ACC112 (cell line): Measurements from ENCODE around the gene ARFGAP3.

Experiments used
- H2AFZ ChIP-seq: fragments of 200-600 bp; sonication (generic); one replicate; pipeline ENCODE4 v1.6.0; 2017; ENCODE audit warnings: antibody characterized with exemption, low read length; ENCODE audit not compliant: unreplicated experiment
- H3K27ac ChIP-seq: fragments of 200-600 bp; sonication (generic); 2 replicates; pipeline ENCODE4 v1.5.1; 2014; ENCODE audit warnings: low read depth, mild to moderate bottlenecking, antibody characterized with exemption, low read length, moderate library complexity
- H3K27me3 ChIP-seq: fragments of 200-600 bp; sonication (generic); 2 replicates; pipeline ENCODE4 v1.6.1; 2014; ENCODE audit warnings: mild to moderate bottlenecking, antibody characterized with exemption, low read length, moderate library complexity, mixed read lengths; ENCODE audit not compliant: insufficient read depth
- H3K36me3 ChIP-seq: fragments of 200-600 bp; sonication (generic); 2 replicates; pipeline ENCODE4 v1.6.1; 2016; ENCODE audit warnings: mild to moderate bottlenecking, antibody characterized with exemption, low read length, moderate library complexity, mixed read lengths; ENCODE audit not compliant: insufficient read depth
- H3K4me1 ChIP-seq: fragments of 200-600 bp; sonication (generic); one replicate; pipeline ENCODE4 v1.6.1; 2016; ENCODE audit warnings: low read length, mixed read lengths; ENCODE audit not compliant: insufficient read depth, unreplicated experiment, control insufficient read depth
- H3K4me3 ChIP-seq: fragments of 200-600 bp; sonication (generic); 2 replicates; pipeline ENCODE4 v1.5.1; 2014; ENCODE audit warnings: mild to moderate bottlenecking, low read depth, low read length
- H3K79me2 ChIP-seq: fragments of 200-600 bp; sonication (generic); one replicate; pipeline ENCODE4 v1.6.0; 2016; ENCODE audit warnings: low read length; ENCODE audit not compliant: control insufficient read depth, unreplicated experiment, insufficient read depth

Gene ARFGAP3

DNA sequence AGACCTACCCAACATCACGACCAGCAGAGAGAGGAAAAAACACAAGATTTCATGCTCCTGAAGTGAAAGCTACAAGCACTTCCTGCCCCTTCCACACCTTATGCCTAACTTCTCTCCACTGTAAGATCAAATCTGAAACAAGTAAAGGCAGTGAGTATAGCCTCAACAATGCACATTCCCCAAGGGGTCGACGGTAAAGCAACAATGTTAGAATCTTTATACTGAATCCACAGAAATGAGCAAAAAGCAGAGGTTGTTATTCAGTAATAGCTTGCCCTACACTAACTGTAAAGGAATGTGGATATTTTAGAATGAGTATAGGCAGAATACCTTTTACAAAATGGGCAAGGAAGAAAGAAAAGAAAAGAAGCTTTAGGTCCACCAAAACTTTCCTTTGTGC, 15.6 kb downstream of the ARFGAP3 start:
- H3K4me3 ChIP-seq = no peak overlapping the region
- H3K27ac ChIP-seq = peak overlapping the region; percentile 29
- H3K27me3 ChIP-seq = no peaks in the 10 kb centered on the region
- peaks cover 16% of the 10 kb centered on the region for H3K36me3 ChIP-seq
- no peak overlapping the region for H2AFZ ChIP-seq
- H3K4me1 ChIP-seq = peaks cover 14% of the 10 kb centered on the region
- peaks cover 26% of the 10 kb centered on the region for H3K79me2 ChIP-seq

DNA sequence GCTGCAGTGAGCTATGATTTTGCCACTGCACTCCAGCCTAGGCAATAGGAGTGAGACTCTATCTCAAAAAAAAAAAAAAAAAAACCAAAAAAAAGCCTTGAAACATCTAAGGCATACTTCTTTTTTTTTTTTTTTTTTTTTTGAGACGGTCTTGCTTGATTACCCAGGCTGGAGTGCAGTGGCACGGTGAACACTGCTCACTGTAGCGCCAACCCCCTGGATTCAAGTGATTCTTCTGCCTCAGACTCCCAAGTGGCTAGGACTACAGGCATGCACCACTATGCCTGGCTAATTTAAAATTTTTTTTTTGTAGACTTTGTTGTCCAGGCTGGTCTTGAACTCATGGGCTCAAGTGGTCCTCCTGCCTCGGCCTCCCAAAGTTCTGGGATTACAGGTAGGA, 19.5 kb downstream of the ARFGAP3 start:
- no peak overlapping the region for H3K4me3 ChIP-seq
- H3K79me2 ChIP-seq = peaks cover 8% of the 10 kb centered on the region
- H3K27ac ChIP-seq = no peak overlapping the region
- H3K4me1 ChIP-seq = no peaks in the 10 kb centered on the region
- no peak overlapping the region for H2AFZ ChIP-seq
- H3K27me3 ChIP-seq = no peaks in the 10 kb centered on the region
- H3K36me3 ChIP-seq = peaks cover 8% of the 10 kb centered on the region; the same call in 1 of the 2 replicates

DNA sequence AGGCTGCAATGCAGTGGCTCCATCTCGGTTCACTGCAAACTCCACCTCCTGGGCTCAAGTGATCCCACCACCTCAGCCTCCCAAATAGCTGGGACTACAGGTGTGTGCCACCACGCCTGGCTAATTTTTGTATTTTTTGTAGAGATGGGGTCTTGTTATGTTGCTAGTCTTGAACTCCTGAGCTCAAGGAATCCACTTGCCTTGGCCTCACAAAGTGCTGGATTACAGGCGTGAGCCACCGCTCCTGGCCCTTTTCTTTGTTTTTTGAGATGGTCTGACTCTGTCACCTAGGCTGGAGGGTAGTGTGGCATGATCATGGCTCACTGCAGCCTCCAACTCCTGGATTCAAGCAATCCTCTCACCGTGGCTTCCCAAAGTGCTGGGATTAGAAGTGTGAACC, 21.0 kb downstream of the ARFGAP3 start:
- Histone ChIP-seq H3K4me1 (no peaks in the 10 kb centered on the region), H2AFZ (no peak overlapping the region), H3K36me3 (peaks cover 3% of the 10 kb centered on the region; the same call in 1 of the 2 replicates), H3K79me2 (peaks cover 1% of the 10 kb centered on the region), H3K27ac (no peak overlapping the region), H3K27me3 (no peaks in the 10 kb centered on the region), H3K4me3 (no peak overlapping the region)

DNA sequence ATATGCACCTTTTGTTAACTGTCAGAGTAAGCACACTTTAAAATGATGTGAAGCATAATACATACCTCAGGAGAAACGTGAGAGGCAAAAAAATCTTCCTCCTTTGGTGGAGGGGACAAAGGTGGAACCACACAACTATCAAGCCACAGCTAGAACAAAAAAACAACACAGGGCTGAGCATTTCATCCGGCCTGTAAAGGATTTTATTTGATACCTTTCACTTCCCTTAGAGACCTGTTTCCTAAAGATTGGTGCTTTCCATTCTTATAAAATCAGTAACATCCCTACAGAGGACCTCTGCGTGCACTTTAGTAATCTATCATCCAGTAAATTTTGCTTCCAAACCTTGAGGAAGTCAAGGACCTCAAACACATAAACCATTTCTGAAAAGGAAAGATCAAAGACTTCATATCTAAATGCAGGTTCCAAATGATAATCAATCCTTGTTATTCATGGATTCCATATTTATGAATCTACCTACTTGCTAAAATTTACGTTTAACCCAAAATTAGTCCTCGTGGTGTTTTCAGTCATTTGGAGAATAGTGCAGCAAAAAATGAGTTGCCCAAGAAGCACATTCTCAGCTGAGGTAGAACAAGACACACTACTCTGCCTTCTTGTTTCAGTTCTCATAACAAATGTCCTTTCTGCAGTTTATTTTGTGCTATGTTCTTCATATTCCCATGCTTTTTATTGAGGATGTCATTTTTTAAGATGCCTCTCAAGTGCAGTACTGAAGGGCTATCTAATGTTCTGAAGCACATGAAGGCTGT, 22.7 kb downstream of the ARFGAP3 start:
- Histone ChIP-seq H2AFZ (no peak overlapping the region), H3K79me2 (no peaks in the 10 kb centered on the region), H3K27ac (no peak overlapping the region), H3K4me3 (no peak overlapping the region), H3K27me3 (no peaks in the 10 kb centered on the region), H3K36me3 (peaks cover 8% of the 10 kb centered on the region; the same call in 1 of the 2 replicates), H3K4me1 (no peaks in the 10 kb centered on the region)

DNA sequence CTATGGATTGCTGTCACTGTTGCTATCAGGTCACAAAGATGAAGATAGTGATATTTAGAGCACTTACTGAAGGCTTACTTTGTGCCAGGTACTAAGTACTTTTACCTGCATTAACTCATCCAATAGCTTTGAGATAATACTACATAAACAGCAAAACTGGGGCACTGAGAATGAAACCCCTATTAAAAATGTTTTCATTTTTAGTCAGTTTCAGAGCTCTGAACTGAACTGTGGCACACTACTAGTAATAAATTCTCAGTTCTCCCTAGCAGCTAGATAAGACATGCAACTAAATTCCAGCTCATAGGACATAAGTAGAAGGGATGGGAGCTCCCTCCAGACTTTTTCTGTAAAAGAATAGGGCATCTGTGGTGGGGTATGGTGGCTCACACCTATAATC, 24.0 kb downstream of the ARFGAP3 start:
- Histone ChIP-seq H3K36me3 (peaks cover 8% of the 10 kb centered on the region), H3K4me1 (no peaks in the 10 kb centered on the region), H3K27ac (no peak overlapping the region), H2AFZ (no peak overlapping the region), H3K79me2 (no peaks in the 10 kb centered on the region), H3K27me3 (no peaks in the 10 kb centered on the region), H3K4me3 (no peak overlapping the region)

DNA sequence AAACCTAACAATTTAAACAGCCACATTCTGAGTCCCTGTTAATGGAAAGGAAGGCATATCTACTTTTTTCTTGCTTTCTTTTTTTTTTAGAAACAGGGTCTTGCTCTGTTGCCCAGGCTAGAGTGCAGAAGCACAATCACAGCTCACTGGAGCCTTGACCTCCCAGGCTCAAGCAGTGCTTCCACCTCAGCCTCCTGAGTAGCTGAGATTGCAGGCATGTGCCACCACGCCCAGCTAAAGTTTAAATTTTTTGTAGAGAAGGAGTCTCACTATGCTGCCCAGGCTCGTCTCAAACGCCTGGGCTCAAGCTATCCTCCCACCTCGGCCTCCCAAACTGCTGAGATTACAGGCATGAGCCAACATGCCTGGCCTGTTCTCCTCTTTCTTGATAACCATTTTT, 25.4 kb downstream of the ARFGAP3 start:
- H3K4me1 ChIP-seq = no peaks in the 10 kb centered on the region
- no peaks in the 10 kb centered on the region for H3K79me2 ChIP-seq
- no peaks in the 10 kb centered on the region for H3K27me3 ChIP-seq
- no peak overlapping the region for H2AFZ ChIP-seq
- H3K36me3 ChIP-seq = peaks cover 8% of the 10 kb centered on the region
- H3K4me3 ChIP-seq = no peak overlapping the region
- H3K27ac ChIP-seq = no peak overlapping the region

DNA sequence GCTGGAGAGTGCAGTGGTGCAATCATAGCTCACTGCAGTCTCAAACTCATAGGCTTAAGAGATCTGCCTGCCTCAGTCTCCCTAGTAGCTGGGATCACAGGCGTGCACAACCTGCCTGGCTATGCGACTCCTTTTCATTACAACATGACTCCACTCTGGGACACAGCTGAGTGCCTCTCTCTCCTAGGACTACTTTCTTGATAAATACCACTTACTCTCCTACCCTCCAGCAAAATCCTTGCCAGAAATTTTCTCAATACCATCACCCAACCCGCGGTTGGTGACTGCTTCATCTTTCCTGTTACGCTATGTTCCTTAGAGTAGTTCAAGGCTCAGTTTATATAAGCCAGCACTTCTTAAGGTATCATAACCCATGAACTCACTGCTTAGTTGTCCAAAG, 26.9 kb downstream of the ARFGAP3 start:
- Histone ChIP-seq H3K36me3 (peaks cover 8% of the 10 kb centered on the region), H3K4me3 (no peak overlapping the region), H2AFZ (no peak overlapping the region), H3K79me2 (no peaks in the 10 kb centered on the region), H3K27me3 (no peaks in the 10 kb centered on the region), H3K4me1 (no peaks in the 10 kb centered on the region), H3K27ac (no peak overlapping the region)

DNA sequence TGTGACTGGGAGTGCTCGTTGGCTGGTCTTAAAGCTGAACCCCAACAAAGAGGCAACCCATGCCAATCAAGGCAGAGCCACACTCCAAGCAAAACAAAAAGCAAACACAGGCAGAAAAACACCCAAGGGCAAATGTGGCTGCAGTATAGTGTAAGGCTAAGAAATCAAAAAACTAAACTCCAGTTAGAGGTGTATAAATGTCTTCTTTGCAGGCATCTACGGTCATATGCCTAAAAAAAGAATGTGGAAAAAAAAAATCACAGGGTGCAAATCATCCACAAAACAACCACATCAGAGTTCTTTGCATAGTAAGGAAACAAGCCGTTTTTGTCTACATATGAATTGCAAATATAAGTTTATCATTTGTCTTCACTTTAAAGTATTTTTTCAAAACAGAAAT, 27.8 kb downstream of the ARFGAP3 start:
- peaks cover 8% of the 10 kb centered on the region for H3K36me3 ChIP-seq
- no peak overlapping the region for H2AFZ ChIP-seq
- H3K27ac ChIP-seq = no peak overlapping the region
- H3K4me3 ChIP-seq = no peak overlapping the region
- H3K79me2 ChIP-seq = no peaks in the 10 kb centered on the region
- no peaks in the 10 kb centered on the region for H3K4me1 ChIP-seq
- H3K27me3 ChIP-seq = no peaks in the 10 kb centered on the region

DNA sequence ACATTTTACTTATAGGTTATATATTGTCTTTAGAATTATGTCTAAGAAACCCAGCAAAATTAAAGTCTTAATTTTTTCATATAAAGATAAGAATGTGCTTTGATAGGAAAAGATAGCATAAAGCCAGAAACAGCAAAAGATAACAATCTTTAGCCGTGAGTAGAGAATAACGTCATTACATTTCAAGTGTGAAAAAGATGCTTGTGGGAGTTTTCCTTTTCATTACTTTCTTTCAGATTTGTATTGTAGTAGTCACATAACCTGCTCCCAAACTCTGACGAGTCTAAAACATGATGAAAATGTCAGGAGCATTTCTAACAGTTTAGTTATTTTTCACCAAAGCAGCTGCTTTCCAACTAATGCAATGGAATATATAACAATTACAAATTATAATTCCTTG, 31.3 kb downstream of the ARFGAP3 start:
- Histone ChIP-seq H3K27me3 (no peaks in the 10 kb centered on the region), H3K79me2 (no peaks in the 10 kb centered on the region), H2AFZ (no peak overlapping the region), H3K27ac (no peak overlapping the region), H3K36me3 (peaks cover 10% of the 10 kb centered on the region), H3K4me1 (peaks cover 2% of the 10 kb centered on the region), H3K4me3 (no peak overlapping the region)

DNA sequence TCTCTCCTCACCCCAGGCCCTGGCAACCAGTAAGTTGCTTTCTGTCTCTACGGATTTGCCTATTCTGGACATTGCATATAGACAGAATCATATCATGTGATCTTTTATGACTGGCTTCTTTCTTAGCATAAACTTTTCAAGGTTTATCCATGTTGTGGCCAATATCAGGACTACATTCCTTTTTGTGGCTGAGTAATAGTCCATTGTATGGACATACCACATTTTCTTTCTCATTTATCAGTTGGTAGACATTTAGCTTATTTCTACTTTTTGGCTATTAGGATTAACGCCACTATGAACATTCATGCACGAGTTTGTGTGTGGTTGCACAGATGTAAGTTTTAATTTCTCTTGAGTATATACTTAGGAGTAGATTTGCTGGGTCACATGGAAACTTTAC, 35.7 kb downstream of the ARFGAP3 start:
- Histone ChIP-seq H2AFZ (no peak overlapping the region), H3K4me1 (peaks cover 12% of the 10 kb centered on the region), H3K36me3 (peaks cover 6% of the 10 kb centered on the region; the same call in 1 of the 2 replicates), H3K27ac (no peak overlapping the region), H3K79me2 (peaks cover 4% of the 10 kb centered on the region), H3K4me3 (no peak overlapping the region), H3K27me3 (no peaks in the 10 kb centered on the region)

DNA sequence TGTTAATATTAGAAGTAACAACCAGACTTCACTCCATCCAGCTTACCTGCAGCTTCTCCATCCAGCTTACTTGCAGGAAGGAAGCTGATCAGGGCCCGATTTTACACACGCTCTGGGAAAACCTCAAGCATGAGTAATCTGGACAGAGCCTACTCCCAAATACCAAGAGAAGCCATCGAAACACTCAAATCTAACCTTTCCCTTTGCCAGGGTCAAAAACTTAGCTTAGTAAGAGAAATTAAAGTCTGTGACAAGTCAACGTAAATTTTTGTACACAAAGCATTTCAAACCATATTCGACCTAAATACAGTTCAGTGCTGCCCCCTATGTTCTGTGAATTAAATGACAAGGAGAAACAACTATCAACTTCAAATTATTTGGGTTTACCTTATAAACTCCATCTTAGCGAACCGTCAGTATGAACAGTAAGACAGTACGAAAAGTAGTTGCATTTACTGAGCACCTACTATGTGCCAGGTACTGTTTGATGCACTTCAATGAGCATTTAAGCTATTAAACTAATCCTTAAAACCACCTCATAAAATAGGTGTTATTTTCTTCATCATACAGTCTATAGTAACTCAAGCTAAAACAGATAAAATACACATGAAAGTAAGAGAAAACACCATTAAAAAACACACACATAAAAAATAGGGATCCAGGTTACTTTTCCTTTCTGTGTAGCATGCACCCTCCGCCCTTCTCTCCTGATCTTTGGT, 36.9 kb downstream of the ARFGAP3 start:
- Histone ChIP-seq H3K36me3 (peaks cover 6% of the 10 kb centered on the region), H2AFZ (no peak overlapping the region), H3K79me2 (peaks cover 4% of the 10 kb centered on the region), H3K27me3 (no peaks in the 10 kb centered on the region), H3K4me3 (no peak overlapping the region), H3K4me1 (peaks cover 12% of the 10 kb centered on the region), H3K27ac (0 out of 2 replicates have a peak overlapping the region, but pooled peaks have one; percentile 20)
